ENCODE results near the gene NECAB3. TPM values are rescaled to one million over a fixed set of nuclear protein-coding genes. Genes with fewer than 3 reads are reported as not detected.

Gene NECAB3
- polyA plus RNA-seq, 1 of the 3 experiments (the other 2 are of a cell fraction) = 20.1 TPM

GRCh38 chr20:33668466-33669155 is 5.6 kb downstream of the NECAB3 start (continued):
- TF ChIP-seq PBX3 (IDR thresholded peaks at IDR 0.05) (no peak), EZH2phosphoT487 (IDR thresholded peaks at IDR 0.05; ENCODE audit: borderline replicate concordance, low read depth) (no peak), GATA2 (CRISPR knock-in tag; IDR thresholded peaks at IDR 0.05) (no peak), ELF1 (IDR thresholded peaks at IDR 0.05) (no peak), JUND (IDR thresholded peaks at IDR 0.05) (no peak), SMC3 (IDR thresholded peaks at IDR 0.05; ENCODE audit: low read depth, low read length) (no peak), MEF2A (IDR thresholded peaks at IDR 0.05; ENCODE audit: borderline replicate concordance, low read depth) (no peak), USF1 (IDR thresholded peaks at IDR 0.05; ENCODE audit: borderline replicate concordance, low read depth) (no peak), TCF12 (IDR thresholded peaks at IDR 0.05) (no peak), YY1 (IDR thresholded peaks at IDR 0.05; ENCODE audit: low read depth) (no peak), POLR2AphosphoS5 (IDR thresholded peaks at IDR 0.05; ENCODE audit: low read depth, low read length) (no peak)

- WGBS (ENCODE audit: low lambda C conversion rate) = 60% methylated on average over 11 of the region's 47 CpGs
- H3K27ac ChIP-seq (ENCODE audit: low read depth in 2 of 2, low read length in 1 of 2) = peak overlapping the region in 1 of 2 experiments; percentile 54; a peak in 1 of 4 replicates
- peaks cover 7 to 45% of the 10 kb centered on the region in 2 experiments; a peak in 2 of 4 replicates for H3K4me1 ChIP-seq (ENCODE audit: control insufficient read depth in 1 of 2, insufficient read depth in 2 of 2, low read depth in 1 of 2, low read length in 1 of 2)
- H3F3A ChIP-seq (replicated peaks; ENCODE audit: insufficient read depth) = peaks cover 25% of the 10 kb centered on the region
- H3K36me3 ChIP-seq (replicated peaks in 1 of 2; ENCODE audit: control insufficient read depth in 1 of 2, insufficient read depth in 2 of 2, low read length in 1 of 2) = peaks cover 8 to 17% of the 10 kb centered on the region in 2 experiments
- peak overlapping the region; percentile 41 to 52; a peak in 2 of 4 replicates for H3K4me3 ChIP-seq (ENCODE audit: low read depth in 2 of 2, low read length in 1 of 2)
- no peak overlapping the region for H2AFZ ChIP-seq (ENCODE audit: low read depth)
- DNase-seq = peak; percentile 92
- no peaks in the 10 kb centered on the region for H3K9me2 ChIP-seq
- H3K79me2 ChIP-seq (ENCODE audit: insufficient read depth) = peaks cover 4% of the 10 kb centered on the region; the same call in 1 of the 2 replicates
- no peak overlapping the region for H3K9ac ChIP-seq
- POLR2A ChIA-PET = interaction anchor here (0.8 to 1.6 kb wide), 9 partner anchors 14 to 224 kb away, joined by 3 to 5 read pairs (median 3); partner anchors contain the start of genes CBFA2T2 and SNTA1
- CTCF ChIA-PET = interaction anchor here (0.6 to 10.6 kb wide), 66 partner anchors 8 to 766 kb away, joined by 3 to 114 read pairs (median 4); partner anchors contain the start of genes CBFA2T2, CDK5RAP1, PXMP4 and SNTA1
- H3K9me3 ChIP-seq = no peaks in the 10 kb centered on the region
- H3K4me2 ChIP-seq = peak overlapping the region; percentile 75; the same call in 1 of the 2 replicates
- H4K20me1 ChIP-seq (ENCODE audit: insufficient read depth) = 0 out of 2 replicates have a peak, but pooled peaks cover 4% of the 10 kb centered on the region
- no peaks in the 10 kb centered on the region for H3K27me3 ChIP-seq (ENCODE audit: insufficient read depth)
- TF ChIP-seq FOXJ3 (CRISPR knock-in tag; IDR thresholded peaks at IDR 0.05) = no peak; the same call in 1 of the 2 replicates
- no peak for TF ChIP-seq RXRA (IDR thresholded peaks at IDR 0.05; ENCODE audit: borderline replicate concordance, low read depth)
- TF ChIP-seq TCF12 (IDR thresholded peaks at IDR 0.05) = no peak
- peak; percentile 79 for TF ChIP-seq SMC3 (IDR thresholded peaks at IDR 0.05; ENCODE audit: low read depth, low read length)
- no peak for TF ChIP-seq MEF2A (IDR thresholded peaks at IDR 0.05; ENCODE audit: borderline replicate concordance, low read depth)
- no peak for TF ChIP-seq USF1 (IDR thresholded peaks at IDR 0.05; ENCODE audit: borderline replicate concordance, low read depth)
- peak; percentile 66 for TF ChIP-seq CTCF (IDR thresholded peaks at IDR 0.05)
- TF ChIP-seq TAF1 (IDR thresholded peaks at IDR 0.05; ENCODE audit: borderline replicate concordance, low read depth, low read length) = no peak
- TF ChIP-seq TEAD4 (IDR thresholded peaks at IDR 0.05; ENCODE audit: borderline replicate concordance, insufficient read depth) = no peak
- peak; percentile 86 for TF ChIP-seq RAD21 (IDR thresholded peaks at IDR 0.05; ENCODE audit: low read length)
- no peak for TF ChIP-seq NFIC (IDR thresholded peaks at IDR 0.05; ENCODE audit: borderline replicate concordance)
- TF ChIP-seq USF2 (IDR thresholded peaks at IDR 0.05; ENCODE audit: borderline replicate concordance, low read depth, low read length) = no peak
- no peak for TF ChIP-seq IRF3 (IDR thresholded peaks at IDR 0.05; ENCODE audit: low read depth, low read length)
These were observed 6.4 kb downstream of the NECAB3 start for GRCh38 chr20:33667676-33668465.
